Measurements from ENCODE around the gene CDR2L.

The CDR2L gene

GRCh38 chr17:74990581-74991105, 3.2 kb downstream of the CDR2L start:
- no peak for TF ChIP-seq CTCF (IDR thresholded peaks at IDR 0.05)
- Histone ChIP-seq H3K36me3 (no peaks in the 10 kb centered on the region), H3K27me3 (peaks cover 52% of the 10 kb centered on the region), H3K4me3 (ENCODE audit: low read depth in 1 of 2, low read length in 1 of 2) (no peak overlapping the region), H3K27ac (no peak overlapping the region), H3K4me1 (ENCODE audit: control insufficient read depth in 1 of 2, insufficient read depth in 1 of 2, low read depth in 1 of 2, low read length in 1 of 2) (peaks cover 26 to 27% of the 10 kb centered on the region in 2 experiments), H3K9me3 (no peaks in the 10 kb centered on the region)

GRCh38 chr17:74992223-74992622, 4.8 kb downstream of the CDR2L start:
- H3K27me3 ChIP-seq, result peaks cover 46% of the 10 kb centered on the region
- H3K4me1 ChIP-seq (ENCODE audit: control insufficient read depth in 1 of 2, insufficient read depth in 1 of 2, low read depth in 1 of 2, low read length in 1 of 2), result peaks cover 14 to 15% of the 10 kb centered on the region in 2 experiments
- no peak overlapping the region for H3K27ac ChIP-seq
- no peak for TF ChIP-seq CTCF (IDR thresholded peaks at IDR 0.05)
- H3K4me3 ChIP-seq (ENCODE audit: low read depth in 1 of 2, low read length in 1 of 2), result no peak overlapping the region
- no peaks in the 10 kb centered on the region for H3K36me3 ChIP-seq
- no peaks in the 10 kb centered on the region for H3K9me3 ChIP-seq

GRCh38 chr17:74994440-74994839, 7.0 kb downstream of the CDR2L start:
- Histone ChIP-seq H3K9me3 (no peaks in the 10 kb centered on the region), H3K27me3 (peaks cover 24% of the 10 kb centered on the region), H3K4me3 (ENCODE audit: low read depth in 1 of 2, low read length in 1 of 2) (no peak overlapping the region), H3K4me1 (ENCODE audit: control insufficient read depth in 1 of 2, insufficient read depth in 1 of 2, low read depth in 1 of 2, low read length in 1 of 2) (no peaks in the 10 kb centered on the region), H3K36me3 (no peaks in the 10 kb centered on the region), H3K27ac (no peak overlapping the region)
- TF ChIP-seq CTCF (IDR thresholded peaks at IDR 0.05), result no peak

- no peak for TF ChIP-seq CTCF (IDR thresholded peaks at IDR 0.05)
- H3K27me3 ChIP-seq, result peaks cover 10% of the 10 kb centered on the region
- no peak overlapping the region for H3K4me3 ChIP-seq (ENCODE audit: low read depth in 1 of 2, low read length in 1 of 2)
- no peaks in the 10 kb centered on the region for H3K4me1 ChIP-seq (ENCODE audit: control insufficient read depth in 1 of 2, insufficient read depth in 1 of 2, low read depth in 1 of 2, low read length in 1 of 2)
- H3K36me3 ChIP-seq, result no peaks in the 10 kb centered on the region
- H3K27ac ChIP-seq, result no peak overlapping the region
- H3K9me3 ChIP-seq, result no peaks in the 10 kb centered on the region
Observed at GRCh38 chr17:74995847-74996246, 8.4 kb downstream of the CDR2L start.

GRCh38 chr17:74998783-74999182, 11.4 kb downstream of the CDR2L start:
- H3K36me3 ChIP-seq, result no peaks in the 10 kb centered on the region
- TF ChIP-seq CTCF (IDR thresholded peaks at IDR 0.05), result no peak
- H3K27me3 ChIP-seq, result no peaks in the 10 kb centered on the region
- peaks cover 7 to 11% of the 10 kb centered on the region in 2 experiments for H3K4me1 ChIP-seq (ENCODE audit: control insufficient read depth in 1 of 2, insufficient read depth in 1 of 2, low read depth in 1 of 2, low read length in 1 of 2)
- H3K27ac ChIP-seq, result no peak overlapping the region
- no peak overlapping the region for H3K4me3 ChIP-seq (ENCODE audit: low read depth in 1 of 2, low read length in 1 of 2)
- no peaks in the 10 kb centered on the region for H3K9me3 ChIP-seq

- H3K4me1 ChIP-seq (ENCODE audit: control insufficient read depth in 1 of 2, insufficient read depth in 1 of 2, low read depth in 1 of 2, low read length in 1 of 2), result peaks cover 7 to 11% of the 10 kb centered on the region in 2 experiments
- no peaks in the 10 kb centered on the region for H3K27me3 ChIP-seq
- H3K27ac ChIP-seq, result no peak overlapping the region
- no peak overlapping the region for H3K4me3 ChIP-seq (ENCODE audit: low read depth in 1 of 2, low read length in 1 of 2)
- TF ChIP-seq CTCF (IDR thresholded peaks at IDR 0.05), result no peak
- H3K9me3 ChIP-seq, result no peaks in the 10 kb centered on the region
- H3K36me3 ChIP-seq, result no peaks in the 10 kb centered on the region
Observed at GRCh38 chr17:74999523-74999922, 12.1 kb downstream of the CDR2L start.

Measured in neutrophil (primary cell).